GM23338 (cell line): ENCODE measurements around the gene TMEM126B. TPM values are rescaled to one million over a fixed set of nuclear protein-coding genes. Genes with fewer than 3 reads are reported as not detected.

Source experiments
- ATAC-seq: fragments of 200-7000 bp; cut with Tn5 transposase; 3 replicates; pipeline ENCODE4 v1.9.1; 2020
- DNase-seq: peaks from one replicate; pipeline ENCODE4 v3.0.0-alpha.2; 2015; ENCODE audit warnings: low spot score
- H2AFZ ChIP-seq: fragments of 200-600 bp; sonication (generic); 2 replicates; pipeline ENCODE4 v1.8.0; 2016; ENCODE audit warnings: antibody characterized with exemption, mild to moderate bottlenecking, moderate library complexity
- H3F3A ChIP-seq: fragments of 200-600 bp; sonication (generic); replicated peaks from 2 replicates; pipeline ENCODE4 v1.8.0; 2017; ENCODE audit warnings: antibody characterized with exemption, mixed run types, low read depth
- H3K27ac ChIP-seq: fragments of 200-600 bp; sonication (generic); 2 replicates; pipeline ENCODE4 v1.6.1; 2016; ENCODE audit warnings: low read depth
- H3K27me3 ChIP-seq: fragments of 200-600 bp; sonication (generic); 2 replicates; pipeline ENCODE4 v1.8.0; 2016; ENCODE audit warnings: mild to moderate bottlenecking, mixed run types, moderate library complexity; ENCODE audit not compliant: insufficient read depth
- H3K36me3 ChIP-seq: fragments of 200-600 bp; sonication (generic); 2 replicates; pipeline ENCODE4 v1.8.0; 2016; ENCODE audit warnings: mild to moderate bottlenecking; ENCODE audit not compliant: insufficient read depth
- H3K4me1 ChIP-seq: fragments of 200-600 bp; sonication (generic); 2 replicates; pipeline ENCODE4 v1.8.0; 2016; ENCODE audit warnings: mild to moderate bottlenecking, moderate library complexity; ENCODE audit not compliant: insufficient read depth
- H3K4me2 ChIP-seq: fragments of 200-600 bp; sonication (generic); 2 replicates; pipeline ENCODE4 v1.7.1; 2017; ENCODE audit warnings: mixed run types
- H3K4me3 ChIP-seq: fragments of 200-600 bp; sonication (generic); 2 replicates; pipeline ENCODE4 v1.6.1; 2016; ENCODE audit warnings: mixed run types
- H3K79me2 ChIP-seq: fragments of 200-600 bp; sonication (generic); replicated peaks from 2 replicates; pipeline ENCODE4 v1.8.0; 2017; ENCODE audit warnings: mild to moderate bottlenecking; ENCODE audit not compliant: insufficient read depth
- H3K9me2 ChIP-seq: fragments of 200-600 bp; sonication (generic); 2 replicates; pipeline ENCODE4 v1.8.0; 2017; ENCODE audit not compliant: insufficient read depth
- H4K20me1 ChIP-seq: fragments of 200-600 bp; sonication (generic); replicated peaks from 2 replicates; pipeline ENCODE4 v1.8.0; 2017; ENCODE audit warnings: mild to moderate bottlenecking; ENCODE audit not compliant: insufficient read depth
- H3K27ac Mint-ChIP-seq: 2 replicates; pipeline ENCODE4 v1.8.0; 2020; ENCODE audit warnings: inconsistent platforms, mild to moderate bottlenecking, moderate library complexity, mixed read lengths
- H3K27me3 Mint-ChIP-seq: 3 replicates; pipeline ENCODE4 v1.8.0; 2022; ENCODE audit warnings: low read depth, mild to moderate bottlenecking, moderate library complexity, mixed read lengths, inconsistent platforms; ENCODE audit not compliant: insufficient read depth, poor library complexity
- H3K36me3 Mint-ChIP-seq: 3 replicates; pipeline ENCODE4 v1.8.0; 2021; ENCODE audit warnings: low read depth, mild to moderate bottlenecking, inconsistent platforms, moderate library complexity, mixed read lengths
- H3K4me1 Mint-ChIP-seq: 3 replicates; pipeline ENCODE4 v1.8.0; 2020; ENCODE audit warnings: mild to moderate bottlenecking, inconsistent platforms, mixed read lengths
- H3K4me3 Mint-ChIP-seq: 3 replicates; pipeline ENCODE4 v1.8.0; 2021; ENCODE audit warnings: moderate library complexity, mild to moderate bottlenecking, inconsistent platforms, mixed read lengths
- H3K9me3 Mint-ChIP-seq: 3 replicates; pipeline ENCODE4 v1.8.0; 2020; ENCODE audit warnings: moderate library complexity, mild to moderate bottlenecking, inconsistent platforms, mixed read lengths
- NANOG ChIP-seq: IDR thresholded peaks from 2 replicates; pipeline ENCODE4 v1.6.1; 2016; ENCODE audit warnings: antibody characterized with exemption, borderline replicate concordance
- ZNF114 ChIP-seq: fragments of 250-450 bp; sonication (Bioruptor Pico); IDR thresholded peaks from 2 replicates; pipeline ENCODE4 v1.5.0; 2020; ENCODE audit warnings: mild to moderate bottlenecking, moderate library complexity
- ZNF331 ChIP-seq: fragments of 250-450 bp; sonication (Bioruptor Pico); IDR thresholded peaks from 2 replicates; pipeline ENCODE4 v1.5.0; 2020; ENCODE audit warnings: low read depth, mild to moderate bottlenecking, moderate library complexity
- ZNF462 ChIP-seq: fragments of 250-450 bp; sonication (Bioruptor Pico); IDR thresholded peaks from 2 replicates; pipeline ENCODE4 v1.5.0; 2020; ENCODE audit warnings: mild to moderate bottlenecking, moderate library complexity
- polyA plus RNA-seq: library from polyadenylated mRNA; unstranded; fragments of >200 nt; fragmentation: Nextera tagmentation; extraction: Ambion mirVana; gene quantifications from 2 replicates; pipeline ENCODE4 v1.2.1, GENCODE V29; 2016
- total RNA-seq: library from RNA; depleted of rRNA; stranded (reverse); fragments of >200 nt; shearing (Covaris generic); gene quantifications from 2 replicates; pipeline ENCODE4 v1.2.3, GENCODE V29; 2014

The TMEM126B gene
- total and polyA plus RNA-seq, 2 experiments from 2014 or later: 93.0 to 169 TPM

- TF ChIP-seq ZNF462 (CRISPR knock-in tag): no peak
- TF ChIP-seq NANOG: no peak
Observed at GRCh38 chr11:85664615-85665481, 36.5 kb downstream of the TMEM126B start, which contains the start of gene CREBZF (continued).

- Histone ChIP-seq H3K4me2 (0 out of 2 replicates have a peak overlapping the region, but pooled peaks have one; percentile 69), H3K4me1 (0 out of 2 replicates have a peak, but pooled peaks cover 3% of the 10 kb centered on the region), H3K27me3 (no peaks in the 10 kb centered on the region), H2AFZ (peak overlapping the region; percentile 14; the same call in 1 of the 2 replicates), H3K4me3 (no peak overlapping the region), H3K79me2 (peaks cover 40% of the 10 kb centered on the region), H3K36me3 (peaks cover 7% of the 10 kb centered on the region; the same call in 1 of the 2 replicates), H4K20me1 (peaks cover 26% of the 10 kb centered on the region), H3K9me2 (no peaks in the 10 kb centered on the region), H3K27ac (peak overlapping the region; percentile 92; the same call in 1 of the 2 replicates), H3F3A (no peaks in the 10 kb centered on the region)
- Mint-ChIP-seq H3K9me3 (0 out of 3 replicates have a peak, but pooled peaks cover 4% of the 10 kb centered on the region), H3K27me3 (peaks cover 16% of the 10 kb centered on the region), H3K4me3 (no peak overlapping the region; the same call in 2 of the 3 replicates), H3K4me1 (peaks cover 17% of the 10 kb centered on the region), H3K36me3 (peaks cover 31% of the 10 kb centered on the region), H3K27ac (peak overlapping the region; percentile 89)
- no peak for DNase-seq
- ATAC-seq: no peak
- TF ChIP-seq ZNF114 (no peak), ZNF331 (CRISPR knock-in tag) (no peak), ZNF462 (CRISPR knock-in tag) (no peak)
Observed at GRCh38 chr11:85665733-85666132, 37.3 kb downstream of the TMEM126B start.
